OCI-LY7 (cell line): ENCODE results near the gene SP1.

Source experiments
- CTCF ChIP-seq: fragments of 200-600 bp; sonication (generic); conservative IDR thresholded peaks from 2 replicates; pipeline ENCODE4 v1.5.1; 2014; ENCODE audit warnings: mild to moderate bottlenecking, antibody characterized with exemption, low read length, moderate library complexity, mixed read lengths
- EZH2phosphoT487 ChIP-seq: fragments of 200-600 bp; sonication (generic); IDR thresholded peaks from 2 replicates; pipeline ENCODE4 v1.6.1; 2018; ENCODE audit warnings: low read depth, borderline replicate concordance, mild to moderate bottlenecking, mixed run types, antibody characterized with exemption, low read length, moderate library complexity, mixed read lengths

- TF ChIP-seq EZH2phosphoT487 = no peak
- no peak for TF ChIP-seq CTCF
Measured at GRCh38 chr12:53343449-53343848, 36.5 kb upstream of the SP1 start.
